Measurements from ENCODE around the gene RAET1G.
"Not testable (repeated sequence)": the region's sequence is repeated elsewhere in the genome, so short reads cannot be mapped to it uniquely, and the experiment has no call there.

The RAET1G gene

DNA sequence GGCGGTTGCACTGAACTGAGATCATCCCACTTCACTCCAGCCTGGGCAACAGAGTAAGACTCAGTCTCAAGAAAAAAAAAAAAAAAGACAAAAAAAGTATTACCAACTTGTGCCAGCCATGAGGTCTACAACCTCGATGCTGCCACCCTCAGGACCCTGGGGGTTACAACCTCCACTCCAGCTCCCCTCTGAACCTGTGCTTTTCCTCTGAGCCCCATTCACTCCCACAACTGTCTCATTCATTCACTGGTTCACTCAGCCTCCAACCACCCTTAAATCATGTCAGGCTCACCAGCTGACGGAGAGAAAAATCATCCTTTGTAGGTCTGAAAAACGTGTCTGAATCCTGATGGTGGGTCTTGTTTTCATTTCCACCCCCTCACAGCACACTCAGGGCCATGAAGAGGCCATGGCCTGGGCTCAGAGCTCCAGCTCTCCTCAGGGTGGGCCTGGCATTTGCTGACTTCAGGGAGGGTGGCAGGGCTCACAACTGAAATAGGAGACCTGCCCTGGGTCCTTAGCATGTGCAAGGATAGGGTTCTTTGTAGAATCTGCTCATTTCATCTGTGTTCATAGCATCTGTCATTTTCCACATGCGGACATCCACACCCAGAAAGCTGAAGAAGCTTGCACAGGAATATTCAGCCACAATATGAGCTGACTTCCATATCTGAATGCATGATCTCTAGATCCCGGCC, 39.0 kb upstream of the RAET1G start:
- Histone ChIP-seq H3K4me3 (ENCODE audit: low read length) (no peak overlapping the region), H3K9ac (ENCODE audit: low read length) (no peak overlapping the region), H3K36me3 (ENCODE audit: control insufficient read depth, insufficient read depth, low read length) (no peaks in the 10 kb centered on the region), H3K4me1 (ENCODE audit: control insufficient read depth, insufficient read depth, low read length) (peaks cover 5% of the 10 kb centered on the region), H3K27me3 (ENCODE audit: control insufficient read depth, insufficient read depth, low read length) (peaks cover 38% of the 10 kb centered on the region), H3K27ac (ENCODE audit: low read depth, low read length) (no peak overlapping the region)

DNA sequence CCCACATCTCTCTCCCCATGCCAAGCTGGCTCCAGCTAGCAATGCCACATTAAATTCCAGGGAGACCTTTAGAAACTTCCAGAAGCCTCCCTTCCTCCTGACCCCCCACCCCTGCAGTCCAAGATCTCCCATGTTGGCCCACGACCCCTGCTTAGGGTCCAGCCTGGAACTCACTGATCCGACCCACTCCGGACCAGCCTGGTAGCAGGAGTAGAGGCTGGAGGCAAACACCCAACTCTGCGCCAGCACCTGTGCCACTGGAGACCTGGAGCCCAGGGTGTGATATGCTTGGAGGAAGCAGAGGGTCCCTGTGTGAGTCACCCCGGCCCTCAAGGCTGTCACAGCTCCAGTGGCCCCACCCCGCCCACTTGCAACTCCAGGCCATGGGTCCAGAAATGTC, 37.6 kb upstream of the RAET1G start:
- Histone ChIP-seq H3K4me3 (ENCODE audit: low read length) (no peak overlapping the region), H3K36me3 (ENCODE audit: control insufficient read depth, insufficient read depth, low read length) (no peaks in the 10 kb centered on the region), H3K27me3 (ENCODE audit: control insufficient read depth, insufficient read depth, low read length) (peaks cover 40% of the 10 kb centered on the region), H3K27ac (ENCODE audit: low read depth, low read length) (no peak overlapping the region), H3K4me1 (ENCODE audit: control insufficient read depth, insufficient read depth, low read length) (peaks cover 5% of the 10 kb centered on the region), H3K9ac (ENCODE audit: low read length) (no peak overlapping the region)

DNA sequence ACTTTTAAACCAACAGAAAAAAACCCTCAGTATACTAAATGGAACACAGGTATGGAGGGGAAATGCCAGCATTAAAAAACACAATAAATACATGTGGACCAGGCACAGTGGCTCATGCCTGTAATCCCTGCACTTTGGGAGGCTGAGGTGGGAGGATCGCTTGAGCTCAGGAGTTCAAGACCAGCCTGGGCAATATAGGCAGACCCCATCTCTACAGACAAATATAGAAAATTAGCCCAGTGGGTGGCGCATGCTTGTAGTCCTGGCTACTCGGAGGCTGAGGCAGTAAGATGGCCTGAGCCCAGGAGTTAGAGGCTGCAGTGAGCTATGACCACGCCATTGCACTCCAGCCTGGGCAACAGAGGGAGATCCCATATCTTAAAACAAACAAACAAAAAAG, 36.9 kb upstream of the RAET1G start:
- not testable (repeated sequence) for H3K4me1 ChIP-seq (ENCODE audit: control insufficient read depth, insufficient read depth, low read length); H3K4me3 ChIP-seq (ENCODE audit: low read length); H3K27ac ChIP-seq (ENCODE audit: low read depth, low read length); H3K9ac ChIP-seq (ENCODE audit: low read length); H3K36me3 ChIP-seq (ENCODE audit: control insufficient read depth, insufficient read depth, low read length)
- H3K27me3 ChIP-seq (ENCODE audit: control insufficient read depth, insufficient read depth, low read length): peaks cover 33% of the 10 kb centered on the region

DNA sequence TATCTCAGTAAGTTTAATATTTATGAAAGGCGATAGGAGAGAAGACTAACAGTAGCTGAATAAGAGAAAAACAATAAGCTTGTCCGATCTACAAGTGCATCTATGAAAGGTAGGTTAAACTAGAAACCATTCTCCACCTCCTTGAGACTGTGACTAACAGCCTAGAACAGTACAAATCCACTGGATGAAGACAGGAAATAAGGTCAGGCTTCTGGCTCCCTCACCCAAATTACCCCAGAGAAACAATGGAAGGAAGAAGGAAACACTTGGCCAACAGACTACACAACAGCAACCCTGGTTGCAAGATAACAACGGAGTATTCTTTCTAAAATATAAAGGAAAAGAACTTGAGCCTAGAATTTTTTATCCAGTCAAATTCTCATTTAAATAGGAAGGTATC, 35.2 kb upstream of the RAET1G start:
- not testable (repeated sequence) for H3K9ac ChIP-seq (ENCODE audit: low read length); H3K36me3 ChIP-seq (ENCODE audit: control insufficient read depth, insufficient read depth, low read length); H3K27ac ChIP-seq (ENCODE audit: low read depth, low read length); H3K4me3 ChIP-seq (ENCODE audit: low read length); H3K4me1 ChIP-seq (ENCODE audit: control insufficient read depth, insufficient read depth, low read length)
- H3K27me3 ChIP-seq (ENCODE audit: control insufficient read depth, insufficient read depth, low read length): peaks cover 20% of the 10 kb centered on the region

DNA sequence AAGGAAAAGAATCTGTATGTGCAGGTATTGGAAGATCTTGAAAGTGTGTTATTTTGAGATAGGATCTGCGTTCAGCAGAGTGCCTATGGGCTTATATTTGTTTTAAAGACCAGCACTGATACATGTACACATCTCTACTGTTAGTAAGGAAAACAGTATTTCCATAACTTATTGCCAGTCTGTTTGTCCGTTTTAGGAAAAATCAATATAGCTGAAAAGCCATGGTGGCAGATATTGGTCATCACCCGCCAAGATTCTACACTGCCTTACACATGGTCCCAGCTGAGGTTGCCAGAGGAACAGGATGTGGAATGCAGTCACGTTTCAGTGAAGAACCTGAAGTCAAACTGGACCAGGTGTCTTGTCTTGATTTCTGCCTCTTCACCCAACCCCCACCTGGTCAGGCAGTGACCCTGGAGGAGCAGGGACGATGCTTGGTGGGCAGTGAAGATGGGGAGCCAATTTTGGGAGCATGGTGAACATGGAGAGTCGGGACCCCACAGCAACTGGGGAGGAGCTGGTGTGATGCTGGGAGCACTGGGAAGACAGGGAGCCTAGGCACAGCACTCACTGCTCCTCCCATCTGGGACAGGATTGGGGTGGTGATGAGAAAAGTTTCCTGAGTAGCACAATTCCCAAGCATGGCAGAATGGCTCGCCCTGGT, 32.9 kb upstream of the RAET1G start:
- H3K27ac ChIP-seq (ENCODE audit: low read depth, low read length); H3K4me1 ChIP-seq (ENCODE audit: control insufficient read depth, insufficient read depth, low read length); H3K9ac ChIP-seq (ENCODE audit: low read length); H3K4me3 ChIP-seq (ENCODE audit: low read length); H3K36me3 ChIP-seq (ENCODE audit: control insufficient read depth, insufficient read depth, low read length): not testable (repeated sequence)
- H3K27me3 ChIP-seq (ENCODE audit: control insufficient read depth, insufficient read depth, low read length): peaks cover 14% of the 10 kb centered on the region

DNA sequence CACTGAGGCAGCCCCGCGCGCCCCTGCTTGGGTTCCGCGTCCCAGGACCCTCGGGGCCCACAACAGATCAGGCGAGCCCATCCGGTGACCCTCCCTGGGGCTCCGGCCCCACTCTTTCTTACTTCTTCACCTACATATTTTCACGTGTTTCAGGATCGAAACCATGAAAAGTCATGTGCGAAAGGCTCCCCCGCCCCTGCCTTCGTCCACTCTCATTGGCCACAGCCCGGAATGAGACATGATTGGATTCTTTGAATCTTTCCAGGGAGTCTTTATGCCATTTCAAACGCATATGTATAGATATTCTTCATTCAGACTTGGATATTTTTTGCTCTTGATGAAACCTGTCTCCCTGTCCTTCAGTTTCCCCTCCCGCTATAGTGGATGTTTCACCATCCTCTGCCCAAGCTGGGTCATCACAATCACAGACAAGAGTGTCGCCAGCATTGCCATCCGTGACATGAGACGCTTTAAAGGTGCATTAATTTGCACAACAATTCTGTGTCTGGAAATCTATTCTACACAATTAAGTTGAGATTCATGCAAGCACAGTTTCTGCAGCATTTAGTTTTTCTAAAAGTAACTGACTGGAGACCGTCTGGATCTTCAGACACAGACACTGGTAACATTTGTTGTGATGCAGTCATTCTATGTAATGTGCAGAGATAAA, 32.2 kb upstream of the RAET1G start:
- not testable (repeated sequence) for H3K27ac ChIP-seq (ENCODE audit: low read depth, low read length); H3K36me3 ChIP-seq (ENCODE audit: control insufficient read depth, insufficient read depth, low read length); H3K4me1 ChIP-seq (ENCODE audit: control insufficient read depth, insufficient read depth, low read length); H3K4me3 ChIP-seq (ENCODE audit: low read length); H3K9ac ChIP-seq (ENCODE audit: low read length)
- peaks cover 11% of the 10 kb centered on the region for H3K27me3 ChIP-seq (ENCODE audit: control insufficient read depth, insufficient read depth, low read length)

DNA sequence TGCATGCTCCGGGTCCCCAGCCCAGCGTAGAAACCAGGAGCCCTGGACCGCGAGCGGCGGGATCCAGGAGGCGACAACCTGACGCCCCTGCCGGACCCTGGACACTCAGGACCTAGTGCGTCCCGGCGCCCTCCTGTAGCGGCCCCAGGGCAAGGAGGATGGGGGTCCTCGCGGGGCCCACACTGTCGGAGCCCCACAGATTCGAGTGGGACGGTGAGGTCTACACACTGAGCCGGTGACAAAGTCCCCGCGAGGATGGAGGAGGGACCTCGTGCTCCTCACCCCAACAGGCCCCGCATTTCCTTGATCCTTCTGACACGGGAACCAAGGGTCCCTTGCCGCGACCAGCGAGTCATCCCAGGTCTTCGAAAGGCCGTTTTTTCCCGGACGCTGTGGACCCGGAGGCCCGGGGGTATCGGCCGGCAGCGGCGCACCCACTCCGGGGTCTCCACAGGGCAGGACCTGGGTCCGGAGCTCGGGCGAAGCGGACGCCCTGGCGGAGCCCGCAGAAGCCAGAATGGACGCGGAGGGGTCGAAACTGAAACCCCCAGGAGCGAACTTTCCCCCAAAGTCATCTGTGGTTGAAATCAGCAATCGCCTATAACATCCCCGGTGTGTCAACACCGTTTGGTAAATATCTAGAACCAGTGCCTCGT, 31.5 kb upstream of the RAET1G start:
- H3K4me3 ChIP-seq (ENCODE audit: low read length); H3K9ac ChIP-seq (ENCODE audit: low read length); H3K4me1 ChIP-seq (ENCODE audit: control insufficient read depth, insufficient read depth, low read length); H3K36me3 ChIP-seq (ENCODE audit: control insufficient read depth, insufficient read depth, low read length); H3K27ac ChIP-seq (ENCODE audit: low read depth, low read length): not testable (repeated sequence)
- H3K27me3 ChIP-seq (ENCODE audit: control insufficient read depth, insufficient read depth, low read length): peaks cover 11% of the 10 kb centered on the region

DNA sequence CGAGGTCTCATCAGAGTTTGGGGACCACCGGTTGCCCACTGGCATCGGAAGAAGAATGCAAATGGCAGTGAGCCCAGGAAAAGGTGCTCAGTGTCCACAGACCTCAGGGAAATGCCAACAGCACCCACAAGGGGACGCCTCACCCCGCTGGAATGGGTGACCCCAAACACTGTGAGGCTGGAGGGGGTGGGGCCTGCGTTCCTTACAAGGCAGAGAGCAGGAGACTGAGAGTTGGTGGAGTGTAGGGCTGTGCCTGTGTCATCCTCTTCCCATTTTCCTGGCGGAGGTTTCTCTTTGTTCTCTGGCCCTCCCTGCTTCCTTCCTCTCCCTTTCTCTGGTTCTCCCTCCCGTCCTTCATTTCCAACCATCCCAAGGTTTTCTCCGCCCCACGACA, 31.0 kb upstream of the RAET1G start:
- H3K4me3 ChIP-seq (ENCODE audit: low read length); H3K9ac ChIP-seq (ENCODE audit: low read length): not testable (repeated sequence)
- H3K27me3 ChIP-seq (ENCODE audit: control insufficient read depth, insufficient read depth, low read length): peaks cover 11% of the 10 kb centered on the region

DNA sequence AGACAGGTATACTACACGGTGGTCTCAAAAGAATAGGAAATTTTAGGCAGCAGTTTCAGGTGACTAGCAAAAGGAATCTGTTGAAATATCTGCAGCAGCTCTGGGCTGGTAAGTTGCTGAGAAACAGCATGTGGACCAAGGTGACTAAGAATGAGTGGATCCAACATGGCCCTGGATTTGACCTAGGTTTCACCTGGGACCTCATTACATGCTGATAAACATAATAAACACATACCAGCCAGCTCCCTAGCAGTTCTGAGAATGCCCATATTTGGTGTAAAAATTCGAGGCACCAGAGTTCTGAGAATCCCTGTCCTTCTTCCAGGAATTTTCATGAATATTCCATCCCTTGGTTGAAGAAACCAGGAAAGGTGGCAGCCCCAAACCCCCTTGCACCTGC, 30.5 kb upstream of the RAET1G start:
- peaks cover 14% of the 10 kb centered on the region for H3K27me3 ChIP-seq (ENCODE audit: control insufficient read depth, insufficient read depth, low read length)
- not testable (repeated sequence) for H3K36me3 ChIP-seq (ENCODE audit: control insufficient read depth, insufficient read depth, low read length); H3K4me1 ChIP-seq (ENCODE audit: control insufficient read depth, insufficient read depth, low read length); H3K9ac ChIP-seq (ENCODE audit: low read length); H3K4me3 ChIP-seq (ENCODE audit: low read length); H3K27ac ChIP-seq (ENCODE audit: low read depth, low read length)

More for the DNA sequence above, 31.0 kb upstream of the RAET1G start:
- not testable (repeated sequence) for H3K27ac ChIP-seq (ENCODE audit: low read depth, low read length); H3K4me1 ChIP-seq (ENCODE audit: control insufficient read depth, insufficient read depth, low read length); H3K36me3 ChIP-seq (ENCODE audit: control insufficient read depth, insufficient read depth, low read length)

DNA sequence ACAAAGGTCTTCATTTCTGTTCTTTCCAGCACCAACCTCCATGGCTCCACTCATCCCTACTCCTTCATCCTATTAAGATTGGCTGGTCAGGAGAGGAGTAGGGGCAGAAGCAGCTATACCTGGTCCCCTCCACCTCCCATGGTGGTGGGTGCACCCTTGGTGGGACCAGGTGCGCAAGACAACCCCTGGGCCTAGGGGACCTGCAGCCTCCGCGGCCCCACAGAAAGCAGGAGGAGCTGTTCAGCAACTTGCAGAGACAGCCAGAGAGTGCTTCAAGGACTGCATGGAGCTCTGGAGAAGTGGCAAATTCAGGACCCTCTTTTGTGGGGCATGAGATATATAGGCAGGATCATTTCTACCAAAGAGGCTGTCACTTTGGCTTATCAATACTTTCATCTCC, 28.7 kb upstream of the RAET1G start:
- Histone ChIP-seq H3K4me3 (ENCODE audit: low read length) (no peak overlapping the region), H3K27me3 (ENCODE audit: control insufficient read depth, insufficient read depth, low read length) (peaks cover 19% of the 10 kb centered on the region), H3K27ac (ENCODE audit: low read depth, low read length) (no peak overlapping the region), H3K4me1 (ENCODE audit: control insufficient read depth, insufficient read depth, low read length) (no peaks in the 10 kb centered on the region), H3K36me3 (ENCODE audit: control insufficient read depth, insufficient read depth, low read length) (no peaks in the 10 kb centered on the region), H3K9ac (ENCODE audit: low read length) (no peak overlapping the region)

DNA sequence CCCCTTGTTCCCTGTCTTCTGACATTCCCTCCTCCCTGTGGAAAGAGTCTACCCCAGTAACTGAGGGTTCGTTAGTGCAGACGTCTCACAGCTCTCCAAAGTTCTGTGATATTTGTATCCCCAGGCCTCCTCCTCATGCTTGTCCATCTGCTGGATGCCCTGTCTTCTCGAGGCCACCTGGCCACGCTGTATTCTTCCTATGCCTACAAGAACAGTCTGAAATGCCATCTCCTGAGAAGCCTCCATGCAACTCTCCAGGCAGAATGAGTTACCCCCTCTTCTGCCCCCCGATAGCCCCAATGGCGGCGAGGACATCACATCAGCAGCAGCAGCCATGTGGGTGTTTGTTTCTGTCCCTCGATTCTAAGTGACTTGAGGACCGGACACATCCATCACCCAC, 28.2 kb upstream of the RAET1G start:
- peaks cover 19% of the 10 kb centered on the region for H3K27me3 ChIP-seq (ENCODE audit: control insufficient read depth, insufficient read depth, low read length)
- H3K36me3 ChIP-seq (ENCODE audit: control insufficient read depth, insufficient read depth, low read length): no peaks in the 10 kb centered on the region
- H3K9ac ChIP-seq (ENCODE audit: low read length): no peak overlapping the region
- no peaks in the 10 kb centered on the region for H3K4me1 ChIP-seq (ENCODE audit: control insufficient read depth, insufficient read depth, low read length)
- H3K4me3 ChIP-seq (ENCODE audit: low read length): no peak overlapping the region
- no peak overlapping the region for H3K27ac ChIP-seq (ENCODE audit: low read depth, low read length)

DNA sequence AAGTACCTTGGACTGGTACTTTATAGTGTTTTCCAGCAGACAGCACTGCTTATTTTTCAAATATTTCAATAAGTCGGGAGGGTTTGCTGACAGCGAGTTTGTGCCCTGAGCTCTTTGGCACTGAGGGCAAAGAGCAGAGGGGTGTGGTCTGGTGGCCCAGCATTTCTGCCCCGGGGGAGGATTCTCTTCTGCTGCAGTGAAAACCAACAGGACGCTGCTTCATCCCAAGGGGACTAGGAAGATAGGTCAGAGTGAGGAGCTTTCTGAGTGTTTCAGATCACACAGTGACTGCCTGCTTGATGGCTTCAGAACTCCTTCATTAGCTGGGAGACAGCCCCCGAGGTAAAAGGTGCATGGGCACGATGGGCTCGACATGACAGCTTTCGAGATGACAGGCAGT, 27.5 kb upstream of the RAET1G start:
- no peak overlapping the region for H3K27ac ChIP-seq (ENCODE audit: low read depth, low read length)
- H3K27me3 ChIP-seq (ENCODE audit: control insufficient read depth, insufficient read depth, low read length): peaks cover 14% of the 10 kb centered on the region
- H3K4me1 ChIP-seq (ENCODE audit: control insufficient read depth, insufficient read depth, low read length): no peaks in the 10 kb centered on the region
- H3K36me3 ChIP-seq (ENCODE audit: control insufficient read depth, insufficient read depth, low read length): no peaks in the 10 kb centered on the region
- H3K4me3 ChIP-seq (ENCODE audit: low read length): no peak overlapping the region
- no peak overlapping the region for H3K9ac ChIP-seq (ENCODE audit: low read length)

Measured in rectal smooth muscle tissue (tissue), 1 donor.